HS-5 (cell line): Measurements from ENCODE around the gene APLF.

Experiments used
- DNase-seq: peaks from one replicate; pipeline ENCODE4 v3.0.0-alpha.2; 2012; ENCODE audit warnings: low read depth

The APLF gene, protein sequence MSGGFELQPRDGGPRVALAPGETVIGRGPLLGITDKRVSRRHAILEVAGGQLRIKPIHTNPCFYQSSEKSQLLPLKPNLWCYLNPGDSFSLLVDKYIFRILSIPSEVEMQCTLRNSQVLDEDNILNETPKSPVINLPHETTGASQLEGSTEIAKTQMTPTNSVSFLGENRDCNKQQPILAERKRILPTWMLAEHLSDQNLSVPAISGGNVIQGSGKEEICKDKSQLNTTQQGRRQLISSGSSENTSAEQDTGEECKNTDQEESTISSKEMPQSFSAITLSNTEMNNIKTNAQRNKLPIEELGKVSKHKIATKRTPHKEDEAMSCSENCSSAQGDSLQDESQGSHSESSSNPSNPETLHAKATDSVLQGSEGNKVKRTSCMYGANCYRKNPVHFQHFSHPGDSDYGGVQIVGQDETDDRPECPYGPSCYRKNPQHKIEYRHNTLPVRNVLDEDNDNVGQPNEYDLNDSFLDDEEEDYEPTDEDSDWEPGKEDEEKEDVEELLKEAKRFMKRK

DNA sequence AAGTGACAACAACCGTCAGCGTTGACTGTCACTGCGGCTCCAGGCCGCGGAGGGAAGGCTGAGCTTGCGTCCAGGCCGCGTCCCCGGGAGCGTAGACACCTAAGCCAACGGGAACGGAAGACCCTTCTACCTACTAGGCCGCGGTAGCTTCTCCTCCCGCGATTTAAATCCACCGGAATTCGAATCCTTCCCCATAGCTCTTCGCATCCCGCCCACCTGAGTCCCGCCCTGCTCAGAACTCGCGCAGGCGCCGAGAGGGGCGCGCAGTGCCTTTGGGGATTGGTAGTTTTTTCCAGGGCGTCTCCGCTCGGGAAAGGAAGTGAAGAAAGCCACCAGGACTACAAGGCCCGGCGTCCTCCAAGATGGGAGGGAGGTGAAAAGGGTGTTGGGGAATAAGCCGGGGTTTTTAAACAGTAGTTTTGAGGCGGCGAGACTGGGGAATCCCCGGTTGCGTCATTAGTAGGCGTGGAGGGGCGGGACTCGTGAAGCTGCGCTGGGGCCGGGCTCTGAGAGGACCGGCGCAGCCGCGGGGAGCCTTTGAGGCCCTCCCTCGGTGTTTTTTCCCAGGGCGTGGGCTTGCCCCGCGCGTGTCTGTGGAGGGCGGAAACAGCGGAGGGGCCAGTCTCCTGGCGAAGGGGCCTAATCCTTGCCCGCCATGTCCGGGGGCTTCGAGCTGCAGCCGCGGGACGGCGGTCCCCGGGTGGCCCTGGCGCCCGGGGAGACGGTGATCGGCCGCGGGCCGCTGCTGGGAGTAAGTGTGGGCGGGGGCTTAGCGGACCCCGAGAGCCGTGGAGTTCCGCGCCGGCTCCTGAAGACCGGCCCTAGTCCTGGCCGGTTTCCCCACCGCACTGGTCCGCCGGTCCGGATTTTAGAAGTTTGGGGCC lies at the start of gene APLF, which contains the start of gene FBXO48:
Gene APLF (plus strand): TSS at position 509 of the 884 bp plus-strand sequence. CDS start 147 bp downstream, at position 656.
Gene FBXO48 (minus strand): TSS at position 218 of the 884 bp plus-strand sequence. CDS start 2,149 bp downstream, outside the sequence.
- peak; percentile 97 for DNase-seq

DNA sequence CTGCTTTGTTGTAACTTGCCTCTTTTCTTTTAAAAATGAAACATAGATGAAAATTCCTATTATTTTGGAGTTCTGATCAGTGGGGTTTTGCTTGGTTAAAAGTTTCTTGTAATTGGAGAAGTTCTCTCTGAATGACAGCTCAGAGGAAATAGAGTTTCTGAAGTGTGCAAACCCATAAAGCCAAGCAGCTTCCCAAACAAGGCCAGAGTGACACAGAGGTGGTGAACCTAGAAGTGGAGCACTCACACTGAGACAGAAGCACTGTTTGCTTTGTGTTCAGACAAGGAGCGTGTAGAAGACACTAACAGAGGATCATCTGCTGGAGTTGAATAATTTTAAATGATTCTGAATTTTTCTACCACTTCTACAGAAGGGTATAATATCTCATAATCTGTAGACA lies 49.5 kb upstream of the APLF start:
- DNase-seq: no peak

DNA sequence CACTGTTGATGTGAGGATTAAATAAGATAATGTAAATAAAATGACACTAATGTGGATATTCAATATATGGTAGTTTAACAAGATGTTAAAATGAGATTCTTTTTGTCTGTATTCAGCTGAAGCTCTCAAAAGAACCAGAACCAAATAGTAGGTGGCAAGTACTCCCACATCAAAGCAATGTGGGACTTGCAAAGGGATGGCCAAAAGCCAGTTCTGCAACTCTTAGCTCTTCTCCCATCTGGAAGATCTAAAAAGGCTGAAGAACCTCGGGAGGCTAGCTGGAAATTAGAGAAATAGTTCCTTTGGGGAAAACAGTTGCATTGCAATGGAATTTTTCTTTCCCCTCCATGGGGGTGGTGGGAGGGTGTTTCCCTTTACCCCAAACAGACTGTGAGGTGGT lies 49.0 kb upstream of the APLF start:
- DNase-seq: no peak

DNA sequence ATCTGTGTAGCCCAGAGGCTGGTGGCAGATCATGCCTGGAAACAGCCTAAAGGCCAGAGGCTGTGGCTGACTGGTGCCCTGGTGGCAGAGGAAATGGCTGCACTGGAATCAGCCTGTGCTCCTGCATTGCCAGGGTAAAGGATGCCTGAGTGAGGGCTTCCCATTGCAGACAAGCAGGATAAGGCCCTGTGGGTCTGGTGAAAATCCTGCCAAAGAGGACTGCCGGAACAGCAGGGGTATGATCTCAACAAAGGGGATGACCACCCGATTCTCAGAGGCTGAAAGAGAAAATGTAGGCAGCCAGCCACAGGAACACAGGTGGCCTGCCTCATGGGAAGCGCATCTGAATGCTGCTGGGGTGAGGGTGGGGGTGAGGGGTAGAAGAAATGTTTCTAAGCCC lies 48.5 kb upstream of the APLF start:
- no peak for DNase-seq

DNA sequence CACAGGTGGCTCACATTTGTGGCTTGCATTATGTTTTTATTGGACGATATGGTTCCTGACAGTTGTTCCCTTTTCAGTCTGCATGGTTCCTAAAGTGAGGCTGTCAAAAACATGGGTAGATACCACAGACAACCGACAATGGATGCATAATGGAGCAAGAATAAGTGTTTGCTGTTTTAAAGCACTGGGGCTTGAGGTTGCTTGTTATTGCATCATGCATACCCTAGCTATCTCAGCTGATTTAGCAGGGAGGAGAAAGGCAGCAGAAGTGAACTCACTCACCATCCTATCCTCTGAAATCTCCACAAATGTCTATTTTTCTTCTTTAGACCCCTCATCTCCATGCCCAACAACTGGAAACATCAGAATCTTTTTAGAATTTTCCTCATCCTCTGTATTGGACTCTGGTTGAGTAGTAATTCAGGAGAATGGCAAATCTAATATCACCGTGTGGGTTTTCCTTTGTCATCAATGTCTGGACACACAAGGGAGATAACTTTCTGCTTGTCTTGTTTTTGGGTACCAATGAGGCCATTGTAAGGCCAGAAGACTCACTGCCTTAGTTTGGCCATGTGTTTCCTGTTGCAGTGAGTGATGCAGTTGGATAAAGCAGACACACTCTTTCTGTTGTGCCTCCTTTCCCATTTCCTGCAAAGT lies 47.0 kb upstream of the APLF start:
- no peak for DNase-seq

DNA sequence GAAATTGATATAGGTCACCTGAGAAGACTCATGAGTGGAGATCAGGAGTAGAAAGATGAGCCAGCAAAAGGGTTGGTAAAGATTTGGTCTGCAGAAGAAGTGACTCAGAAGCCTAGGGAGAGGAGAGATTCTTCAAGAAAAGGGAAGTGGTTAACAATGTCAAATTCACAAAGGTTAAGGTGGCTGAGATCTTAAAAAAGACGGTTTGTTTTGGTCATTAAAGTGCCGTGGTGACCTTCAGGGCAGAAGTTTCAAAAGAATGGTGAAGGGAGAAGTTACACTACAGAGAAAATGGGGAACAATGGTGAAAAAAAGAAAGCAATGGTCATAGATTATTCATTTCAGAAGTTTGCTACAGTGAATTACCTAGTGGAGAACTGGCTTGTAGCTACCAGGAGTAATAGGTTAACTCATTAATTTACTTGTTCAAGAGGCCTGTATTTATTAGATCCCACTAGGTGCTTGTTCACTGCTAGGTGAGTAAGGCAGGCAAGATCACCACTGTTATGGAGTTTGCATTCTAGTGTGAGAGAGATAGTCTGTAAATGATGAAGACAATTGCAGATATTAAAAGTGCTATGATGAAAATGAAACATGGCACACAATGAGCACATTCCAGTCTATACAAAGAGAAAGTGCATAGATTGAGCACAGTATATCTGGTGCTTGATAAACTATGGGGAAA lies 43.3 kb upstream of the APLF start:
- DNase-seq: no peak

DNA sequence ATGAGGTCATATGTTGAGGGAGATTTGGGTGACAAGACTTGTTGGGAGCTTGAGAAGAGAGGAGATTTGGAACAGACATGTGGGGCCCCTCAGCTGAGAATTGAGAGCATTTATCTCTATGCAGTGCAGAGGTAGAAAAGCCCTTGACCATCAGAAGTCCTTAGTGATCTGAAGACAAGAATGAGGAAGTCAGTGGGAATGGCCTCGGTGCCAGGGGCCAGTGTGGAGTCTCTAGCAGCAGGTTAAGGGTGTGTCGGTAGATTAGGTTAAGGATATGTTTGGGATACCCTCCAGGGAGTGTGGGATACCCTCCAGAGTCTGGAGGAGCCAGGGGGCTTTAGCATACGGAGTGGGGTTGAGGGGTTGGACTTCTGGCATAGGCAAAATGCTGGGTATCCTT lies 41.9 kb upstream of the APLF start:
- DNase-seq: no peak

DNA sequence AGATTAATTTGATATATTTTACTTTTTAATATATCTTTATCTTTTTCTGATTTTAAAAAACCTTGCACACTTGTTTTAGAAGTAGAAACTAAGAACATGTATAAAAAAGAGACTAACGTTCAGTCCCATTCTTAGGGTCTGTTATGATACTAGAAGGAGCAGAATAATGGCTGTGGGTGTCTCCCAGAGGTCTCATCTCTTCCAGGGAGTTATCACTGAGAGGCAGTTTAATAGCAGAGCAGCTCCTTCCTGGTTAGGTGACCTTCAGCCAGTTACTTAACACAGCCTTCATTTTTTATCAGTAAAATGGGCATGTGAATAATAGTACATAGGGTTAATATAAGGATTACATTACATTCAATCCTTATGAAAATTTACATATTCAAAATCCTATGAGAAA lies 40.9 kb upstream of the APLF start:
- DNase-seq: no peak

DNA sequence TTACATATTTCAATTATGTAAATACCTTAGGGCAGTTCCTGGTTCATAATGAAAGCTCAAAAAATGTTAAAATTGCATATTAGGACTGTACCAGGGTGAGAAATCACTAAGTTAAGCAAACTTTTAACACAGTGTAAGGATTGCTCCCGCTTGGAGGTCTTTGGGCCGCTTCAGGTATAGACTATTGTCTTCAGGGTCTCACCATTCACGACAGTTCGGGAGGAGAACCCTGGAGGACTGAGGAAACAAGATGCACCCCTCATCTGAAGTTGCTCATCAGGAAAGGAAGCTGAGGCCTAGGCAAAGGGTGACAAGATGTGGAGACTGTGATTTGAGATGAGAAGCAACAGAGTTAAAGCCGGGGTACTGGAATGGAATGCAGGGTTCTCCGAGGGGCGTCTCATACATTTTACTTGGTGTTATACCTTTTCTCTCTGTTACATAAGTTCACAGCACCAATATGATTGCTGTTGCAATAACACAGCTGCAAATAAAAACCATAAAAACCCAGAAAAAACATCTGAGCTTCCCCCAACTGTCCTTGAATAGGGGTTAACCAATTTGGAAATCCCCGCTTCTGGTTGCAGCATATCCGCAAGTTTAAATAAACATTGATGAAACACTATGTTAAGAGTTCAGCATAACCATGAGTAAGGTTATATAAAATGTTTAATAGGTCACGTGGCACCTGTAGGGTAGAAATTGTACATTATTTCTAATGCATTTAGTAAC lies 40.4 kb upstream of the APLF start:
- DNase-seq: no peak

DNA sequence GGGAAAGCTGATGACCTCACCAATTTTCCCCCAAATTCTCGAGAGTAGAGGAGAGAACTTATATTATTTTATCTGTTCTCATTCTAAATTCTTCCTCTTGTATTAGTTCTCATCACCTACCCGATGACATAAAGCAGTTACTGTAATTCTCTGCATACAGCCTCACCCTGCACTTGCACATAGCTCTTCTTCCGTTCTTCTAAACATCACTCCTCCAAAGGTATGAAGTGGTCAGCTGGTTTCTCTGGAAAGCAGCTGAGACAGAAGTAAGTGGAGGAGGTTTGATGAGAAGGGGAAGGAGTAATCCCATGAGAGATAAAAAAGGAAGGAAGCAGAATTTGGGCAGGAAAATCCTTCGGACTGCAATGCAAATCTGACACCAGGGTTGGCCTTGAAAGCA lies 39.3 kb upstream of the APLF start:
- DNase-seq: no peak

DNA sequence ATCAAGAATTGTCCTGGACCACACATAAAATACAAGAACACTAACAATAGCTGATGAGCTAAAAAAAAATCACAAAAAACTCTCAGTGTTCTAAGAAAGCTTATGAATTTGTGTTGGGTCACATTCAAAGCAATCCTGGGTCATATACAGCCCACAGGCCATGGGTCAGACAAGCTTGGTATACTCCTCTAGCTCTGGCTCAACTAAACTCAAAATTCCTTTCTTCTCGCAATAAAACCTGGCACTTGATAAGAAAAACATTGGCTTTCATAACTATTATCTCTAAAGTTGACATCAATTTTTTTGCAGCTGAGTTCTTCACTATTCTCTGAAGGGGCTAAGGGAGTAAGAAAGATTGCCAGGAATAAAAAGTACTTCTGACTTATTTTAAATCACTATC lies 38.6 kb upstream of the APLF start:
- no peak for DNase-seq

DNA sequence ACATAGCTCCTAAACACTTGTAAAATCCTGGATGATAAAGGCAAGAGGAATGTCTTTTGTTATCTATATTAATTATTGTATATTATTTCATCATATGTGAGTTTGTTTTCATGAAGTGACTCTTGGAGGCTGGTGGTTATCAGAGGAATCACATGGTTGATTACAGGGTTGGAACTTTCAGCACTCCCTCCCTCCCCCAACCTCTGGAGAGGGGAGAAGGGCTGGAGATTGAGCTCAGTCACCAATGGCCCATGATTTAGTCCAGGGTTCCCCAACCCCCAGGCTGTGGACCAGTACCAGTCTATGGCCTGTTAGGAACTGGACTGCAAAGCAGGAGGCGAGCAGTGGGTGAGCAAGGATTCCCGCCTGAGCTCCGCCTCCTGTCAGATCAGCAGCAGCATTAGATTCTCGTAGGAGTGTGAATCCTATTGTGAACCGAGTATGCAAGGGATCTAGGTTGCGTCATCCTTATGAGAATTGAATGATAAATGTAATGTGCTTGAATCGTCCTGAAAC lies 38.0 kb upstream of the APLF start:
- DNase-seq: no peak

DNA sequence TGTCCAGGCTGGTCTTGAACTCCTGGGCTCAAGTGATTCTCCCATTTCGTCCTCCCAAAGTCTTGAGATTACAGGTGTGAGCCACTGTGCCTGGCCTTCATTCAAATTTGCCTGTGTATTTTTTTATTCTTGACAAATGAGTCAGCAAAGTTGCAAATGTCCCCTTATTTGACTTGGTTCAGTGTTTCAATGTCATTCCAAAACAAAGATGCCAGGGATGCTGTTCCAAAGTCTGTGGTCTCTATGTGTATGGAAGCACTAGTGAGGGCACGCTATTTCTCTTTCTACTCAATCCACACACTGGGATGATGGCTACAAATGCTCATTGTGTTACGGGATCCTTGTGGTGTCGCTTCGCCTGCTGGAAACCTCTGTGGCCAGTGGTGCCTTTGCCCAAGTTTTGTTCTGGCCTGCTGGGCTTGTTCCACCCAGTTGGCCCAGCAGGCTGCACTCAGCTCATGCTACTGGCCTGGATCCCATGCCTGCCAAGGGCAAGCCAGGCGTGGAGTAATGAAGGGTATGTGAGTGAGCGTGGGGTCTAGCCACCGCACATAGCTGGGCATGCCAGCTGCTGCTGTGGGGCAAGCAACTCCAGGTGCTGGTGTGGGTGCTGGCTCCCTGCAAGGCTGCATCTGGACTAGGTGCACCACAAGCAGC lies 35.9 kb upstream of the APLF start:
- no peak for DNase-seq

DNA sequence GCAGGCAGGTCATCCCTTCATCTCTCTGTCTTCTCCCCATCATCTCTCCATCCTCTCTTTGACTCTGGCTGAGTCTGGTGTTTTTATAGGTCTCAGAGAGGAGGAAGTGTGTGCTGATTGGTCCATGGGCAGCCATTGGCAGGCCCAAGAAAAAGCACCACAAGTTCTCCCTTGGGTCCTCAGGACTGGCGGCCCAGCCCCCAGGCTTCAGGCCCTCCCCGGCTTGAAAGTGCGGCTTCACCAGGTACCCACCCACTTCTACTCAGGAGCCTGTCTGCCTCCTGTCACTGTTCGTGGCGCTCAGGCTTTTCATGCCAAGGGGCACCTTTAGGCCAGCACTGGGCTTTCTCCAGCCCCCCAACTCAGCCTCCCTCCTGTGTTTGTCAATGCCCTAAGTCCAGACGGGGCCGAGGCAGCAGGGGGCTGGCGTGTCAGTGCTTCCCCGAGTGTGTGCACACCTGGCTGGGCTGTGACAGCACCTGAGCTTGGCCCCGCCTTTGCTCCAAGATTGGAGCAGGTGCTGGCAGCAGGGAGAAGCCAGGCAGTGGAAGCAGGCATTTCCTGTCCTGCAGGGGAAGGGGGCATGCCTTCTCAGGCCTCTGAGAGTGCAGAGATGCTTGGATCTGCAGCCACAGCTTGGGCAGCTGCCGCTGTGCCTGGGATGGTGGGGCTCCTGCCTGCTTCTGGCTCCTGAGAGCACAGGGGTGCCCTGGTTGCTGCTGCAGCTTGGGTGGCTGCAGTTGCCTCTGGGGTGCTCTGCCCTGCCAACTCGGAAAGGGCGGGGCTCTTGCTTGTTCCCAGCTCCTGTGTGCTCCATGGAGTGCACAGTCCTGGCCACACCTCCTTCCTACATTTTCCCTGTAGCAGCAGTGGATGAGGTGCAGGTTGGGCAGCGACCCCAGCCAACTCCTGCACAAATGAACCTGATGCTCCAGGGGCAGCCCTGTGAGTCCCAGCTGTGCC lies 34.4 kb upstream of the APLF start:
- DNase-seq: no peak

DNA sequence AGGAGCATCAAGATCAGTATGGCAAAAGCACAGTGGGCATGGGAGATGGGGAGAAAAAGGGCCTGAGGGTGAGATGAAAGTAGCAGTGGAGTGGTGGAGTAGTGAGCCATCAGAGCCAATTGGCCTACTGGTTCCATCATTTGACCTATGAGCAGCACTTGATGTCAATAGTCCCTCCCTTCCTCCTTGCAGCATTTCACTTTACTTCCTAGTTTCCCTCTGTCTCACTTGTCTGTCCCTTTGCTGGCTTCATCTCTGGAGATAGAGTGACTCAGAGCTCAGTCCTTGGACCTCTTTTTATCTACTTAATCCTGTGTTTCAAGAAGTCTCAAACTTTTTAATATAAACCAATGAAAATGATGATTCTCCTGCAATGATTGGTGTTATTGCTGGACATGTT lies 32.4 kb upstream of the APLF start:
- no peak for DNase-seq

DNA sequence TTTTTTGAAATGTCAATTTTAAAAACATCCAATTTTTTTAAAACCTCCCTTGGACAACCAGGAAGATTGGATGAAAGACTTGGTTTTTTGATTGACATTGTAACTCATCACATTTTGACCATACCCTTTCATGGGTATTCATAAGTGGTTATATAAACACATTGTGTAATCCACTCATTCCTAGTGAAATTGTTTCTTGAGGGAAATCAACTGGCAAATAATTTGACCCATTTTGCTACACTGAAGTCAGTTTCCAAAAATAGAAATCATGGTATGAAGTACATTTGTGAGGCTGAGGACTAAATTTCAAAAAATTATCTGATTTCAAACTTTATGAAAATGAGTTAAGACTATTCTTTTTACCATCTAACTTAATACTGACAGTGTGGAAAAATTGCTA lies 31.8 kb upstream of the APLF start:
- no peak for DNase-seq

DNA sequence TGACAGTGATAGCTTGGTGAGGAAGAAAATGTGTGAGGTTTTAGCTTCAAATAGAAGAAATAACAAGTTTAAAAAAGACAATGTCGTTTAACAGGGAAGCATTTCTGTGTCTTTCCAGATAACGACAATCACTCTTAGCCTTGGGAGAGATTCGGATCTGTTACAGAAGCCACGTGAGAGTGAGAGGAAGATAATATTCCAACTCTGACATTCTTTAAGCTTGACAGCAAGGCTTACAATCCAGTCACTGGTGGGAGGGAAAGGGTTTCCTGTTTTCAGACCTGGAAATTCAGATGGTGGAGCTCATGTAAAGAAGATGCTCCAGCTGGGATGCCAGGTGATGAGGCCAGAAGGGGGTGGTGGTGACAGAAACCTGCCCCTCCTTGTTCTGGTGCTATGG lies 31.1 kb upstream of the APLF start:
- DNase-seq: no peak

DNA sequence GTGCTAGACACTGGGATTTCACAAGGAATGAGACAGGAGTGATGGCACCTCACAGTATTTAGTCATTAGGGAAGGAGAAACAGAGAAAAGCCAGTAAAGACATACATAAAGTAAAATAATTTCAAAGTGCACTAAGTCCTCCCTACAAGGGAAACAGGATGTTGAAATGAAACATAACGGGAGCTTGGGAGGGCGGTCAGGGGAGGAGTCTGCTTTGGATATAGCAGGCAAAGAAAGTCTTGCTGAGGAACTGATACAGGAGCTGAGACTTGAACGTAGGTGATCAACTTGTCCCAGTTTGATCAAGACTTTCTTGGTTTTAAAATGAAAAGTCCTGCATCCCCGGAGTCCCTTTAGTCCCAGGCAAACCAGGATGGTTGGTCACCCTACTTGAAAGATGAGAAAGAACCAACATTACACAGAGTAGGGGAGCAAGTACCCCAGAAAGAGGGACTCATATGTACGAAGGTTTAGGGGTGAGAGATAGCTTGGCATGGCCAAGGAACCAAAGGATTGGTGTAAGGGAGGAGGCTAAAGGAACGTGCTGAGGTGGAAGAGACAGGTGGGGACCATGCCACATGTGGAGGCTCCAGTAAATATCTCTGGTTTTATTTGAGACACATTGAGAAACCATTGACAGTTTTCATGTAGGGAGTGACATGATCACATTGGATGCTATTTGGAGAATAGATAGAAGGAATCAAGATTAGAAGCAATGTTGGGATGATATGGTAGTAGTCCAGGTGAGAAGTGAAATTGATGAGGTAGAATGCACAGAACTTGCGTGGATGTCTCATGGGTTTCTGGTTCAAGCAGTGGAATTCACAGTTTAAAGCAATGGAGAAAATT lies 28.7 kb upstream of the APLF start:
- DNase-seq: no peak
